Muscle layer of duodenum (tissue), 2 donors: Measurements from ENCODE around the gene ASXL2.
"Not testable (repeated sequence)": the region's sequence is repeated elsewhere in the genome, so short reads cannot be mapped to it uniquely, and the experiment has no call there.

Experiments
- H3K27ac ChIP-seq: one replicate; pipeline ENCODE4 v1.7.0; 2013; ENCODE audit warnings: mild to moderate bottlenecking, low read length
- H3K27me3 ChIP-seq: one replicate; pipeline ENCODE4 v1.7.0; 2013; ENCODE audit warnings: low read depth, mild to moderate bottlenecking, control low read depth, low read length
- H3K36me3 ChIP-seq, 2 donors: one replicate each; pipeline ENCODE4 v1.7.0; 2013; ENCODE audit warnings: low read length in 2 of 2, control low read depth in 1 of 2, mild to moderate bottlenecking in 1 of 2; ENCODE audit not compliant: insufficient read depth in 2 of 2, control insufficient read depth in 1 of 2
- H3K4me1 ChIP-seq, 2 donors: one replicate each; pipeline ENCODE4 v1.7.0; 2013; ENCODE audit warnings: low read length in 2 of 2, mild to moderate bottlenecking in 2 of 2, control low read depth in 1 of 2, moderate library complexity in 1 of 2; ENCODE audit not compliant: insufficient read depth in 2 of 2, control insufficient read depth in 1 of 2
- H3K4me3 ChIP-seq, 2 donors: one replicate each; pipeline ENCODE4 v1.7.0; 2013; ENCODE audit warnings: low read length in 2 of 2, low read depth in 1 of 2, mild to moderate bottlenecking in 1 of 2
- H3K9me3 ChIP-seq, 2 donors: one replicate each; pipeline ENCODE4 v1.7.0; 2013; ENCODE audit warnings: low read length in 2 of 2, control low read depth in 1 of 2, mild to moderate bottlenecking in 1 of 2; ENCODE audit not compliant: control insufficient read depth in 1 of 2
- donor health status: healthy.

Gene ASXL2

GRCh38 chr2:25831746-25832449 lies 46.4 kb downstream of the ASXL2 start:
- peaks cover 0 to 6% of the 10 kb centered on the region in 2 donors for H3K9me3 ChIP-seq
- no peaks in the 10 kb centered on the region for H3K27me3 ChIP-seq
- H3K36me3 ChIP-seq = peaks cover 0 to 12% of the 10 kb centered on the region in 2 donors
- peaks cover 0 to 7% of the 10 kb centered on the region in 2 donors for H3K4me1 ChIP-seq
- no peak overlapping the region for H3K4me3 ChIP-seq
- H3K27ac ChIP-seq = no peak overlapping the region

- Histone ChIP-seq H3K4me1 (peaks cover 0 to 7% of the 10 kb centered on the region in 2 donors), H3K27ac (no peak overlapping the region)
Observed at GRCh38 chr2:25829828-25830227, 48.5 kb downstream of the ASXL2 start.

GRCh38 chr2:25829377-25829704 lies 48.9 kb downstream of the ASXL2 start:
- H3K27ac ChIP-seq = no peak overlapping the region
- H3K9me3 ChIP-seq = peaks cover 0 to 6% of the 10 kb centered on the region in 2 donors
- H3K4me1 ChIP-seq = peaks cover 0 to 7% of the 10 kb centered on the region in 2 donors
- peaks cover 0 to 12% of the 10 kb centered on the region in 2 donors for H3K36me3 ChIP-seq
- no peak overlapping the region for H3K4me3 ChIP-seq
- no peaks in the 10 kb centered on the region for H3K27me3 ChIP-seq

More at GRCh38 chr2:25829828-25830227, 48.5 kb downstream of the ASXL2 start:
- Histone ChIP-seq H3K36me3 (peaks cover 0 to 12% of the 10 kb centered on the region in 2 donors), H3K9me3 (peaks cover 0 to 6% of the 10 kb centered on the region in 2 donors), H3K4me3 (no peak overlapping the region), H3K27me3 (no peaks in the 10 kb centered on the region)

GRCh38 chr2:25828532-25829376 lies 49.5 kb downstream of the ASXL2 start:
- H3K27ac ChIP-seq, H3K27me3 ChIP-seq, H3K4me3 ChIP-seq, H3K9me3 ChIP-seq, H3K4me1 ChIP-seq: not testable (repeated sequence)
- H3K36me3 ChIP-seq = peaks cover 0 to 12% of the 10 kb centered on the region in 2 donors

GRCh38 chr2:25825238-25825637 lies 53.0 kb downstream of the ASXL2 start:
- H3K36me3 ChIP-seq = no peaks in the 10 kb centered on the region
- H3K4me3 ChIP-seq = no peak overlapping the region
- no peaks in the 10 kb centered on the region for H3K9me3 ChIP-seq
- H3K27ac ChIP-seq = no peak overlapping the region
- H3K27me3 ChIP-seq = no peaks in the 10 kb centered on the region
- H3K4me1 ChIP-seq = peaks cover 0 to 7% of the 10 kb centered on the region in 2 donors

- H3K27me3 ChIP-seq = no peaks in the 10 kb centered on the region
- H3K4me1 ChIP-seq = peaks cover 0 to 4% of the 10 kb centered on the region in 2 donors
Observed at GRCh38 chr2:25824718-25825117, 53.6 kb downstream of the ASXL2 start.

GRCh38 chr2:25824216-25824615 lies 54.1 kb downstream of the ASXL2 start:
- Histone ChIP-seq H3K4me1 (no peaks in the 10 kb centered on the region), H3K27me3 (no peaks in the 10 kb centered on the region), H3K4me3 (no peak overlapping the region), H3K27ac (no peak overlapping the region), H3K9me3 (no peaks in the 10 kb centered on the region), H3K36me3 (no peaks in the 10 kb centered on the region)

More at GRCh38 chr2:25824718-25825117, 53.6 kb downstream of the ASXL2 start:
- H3K9me3 ChIP-seq = no peaks in the 10 kb centered on the region
- H3K4me3 ChIP-seq = no peak overlapping the region
- no peak overlapping the region for H3K27ac ChIP-seq
- H3K36me3 ChIP-seq = no peaks in the 10 kb centered on the region

- Histone ChIP-seq H3K27me3 (no peaks in the 10 kb centered on the region), H3K9me3 (no peaks in the 10 kb centered on the region), H3K27ac (no peak overlapping the region), H3K4me1 (no peaks in the 10 kb centered on the region), H3K36me3 (no peaks in the 10 kb centered on the region), H3K4me3 (peak overlapping the region in 1 of 2 donors; percentile 30)
Observed at GRCh38 chr2:25822190-25823117, 55.8 kb downstream of the ASXL2 start.

GRCh38 chr2:25821225-25822056 lies 56.8 kb downstream of the ASXL2 start:
- no peaks in the 10 kb centered on the region for H3K4me1 ChIP-seq
- H3K27me3 ChIP-seq = no peaks in the 10 kb centered on the region
- no peaks in the 10 kb centered on the region for H3K36me3 ChIP-seq
- H3K4me3 ChIP-seq = no peak overlapping the region
- H3K9me3 ChIP-seq = no peaks in the 10 kb centered on the region
- no peak overlapping the region for H3K27ac ChIP-seq

GRCh38 chr2:25819597-25820039 lies 58.7 kb downstream of the ASXL2 start:
- Histone ChIP-seq H3K4me1 (no peaks in the 10 kb centered on the region), H3K27ac (no peak overlapping the region), H3K4me3 (no peak overlapping the region), H3K9me3 (no peaks in the 10 kb centered on the region), H3K36me3 (no peaks in the 10 kb centered on the region), H3K27me3 (no peaks in the 10 kb centered on the region)
